Measurements from ENCODE around the gene IL32. TPM values are rescaled to one million over a fixed set of nuclear protein-coding genes. Genes with fewer than 3 reads are reported as not detected.
A peak's percentile ranks its signal among the peaks of the same experiment; 100 is the strongest.

The IL32 gene
- total and polyA plus RNA-seq, 2 experiments from 2014 or later = 2.3 to 6.1 TPM

DNA sequence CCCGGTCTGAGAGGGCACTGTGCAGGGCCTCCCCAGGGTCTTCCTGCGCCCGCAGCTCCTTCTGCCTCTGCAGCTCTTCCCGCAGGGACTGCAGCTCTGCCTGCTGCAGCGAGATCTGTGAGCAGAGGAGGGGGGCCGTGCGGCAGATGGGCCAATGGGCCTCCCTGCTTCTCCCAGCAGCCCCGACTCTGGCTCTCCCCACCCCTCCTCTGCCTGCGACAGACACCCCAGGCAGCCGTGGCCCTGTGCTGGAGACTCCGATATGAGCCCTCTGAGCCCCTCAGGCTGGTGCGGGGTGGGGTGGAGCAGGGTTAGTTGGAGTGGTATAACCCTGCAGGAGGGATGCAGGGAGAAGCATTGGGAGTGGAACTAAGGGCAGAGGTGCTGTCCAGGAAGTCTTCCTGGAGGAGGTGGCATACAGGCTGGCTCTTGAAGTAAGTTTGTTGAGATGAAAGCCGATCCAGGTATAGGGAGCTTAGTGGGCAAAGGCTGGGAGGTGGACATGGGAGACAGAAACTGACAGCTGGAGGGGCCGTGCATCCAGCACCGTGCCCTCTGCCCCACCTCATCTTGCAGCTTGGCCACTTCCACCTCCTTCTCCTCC, 36.6 kb upstream of the IL32 start:
- no peaks in the 10 kb centered on the region for H3K9me2 ChIP-seq (ENCODE audit: insufficient read depth)
- ATAC-seq (no peak), DNase-seq (ENCODE audit: low spot score) (peak; percentile 42)
- Mint-ChIP-seq H3K9me3 (no peaks in the 10 kb centered on the region; the same call in 1 of the 3 replicates), H3K4me3 (no peak overlapping the region), H3K4me1 (peaks cover 30% of the 10 kb centered on the region), H3K27me3 (ENCODE audit: insufficient read depth, low read depth, poor library complexity) (peaks cover 31% of the 10 kb centered on the region), H3K27ac (no peak overlapping the region), H3K36me3 (ENCODE audit: low read depth) (peaks cover 46% of the 10 kb centered on the region)
- H3K27me3 ChIP-seq (ENCODE audit: insufficient read depth) = peaks cover 16% of the 10 kb centered on the region
- H3K36me3 ChIP-seq (ENCODE audit: insufficient read depth) = no peaks in the 10 kb centered on the region
- peak overlapping the region; percentile 17; the same call in 1 of the 2 replicates for H3K4me3 ChIP-seq
- H3K4me1 ChIP-seq (ENCODE audit: insufficient read depth) = peaks cover 27% of the 10 kb centered on the region
- H4K20me1 ChIP-seq (replicated peaks; ENCODE audit: insufficient read depth) = peaks cover 21% of the 10 kb centered on the region
- no peak for TF ChIP-seq ZNF331 (CRISPR knock-in tag; IDR thresholded peaks at IDR 0.05; ENCODE audit: low read depth)
- TF ChIP-seq CREB1 (CRISPR knock-in tag; IDR thresholded peaks at IDR 0.05; ENCODE audit: low read depth) = no peak
- TF ChIP-seq EZH2 (IDR thresholded peaks at IDR 0.05; ENCODE audit: low read depth, unreplicated experiment) = no peak
- no peak for TF ChIP-seq ZNF114 (CRISPR knock-in tag; IDR thresholded peaks at IDR 0.05)
- TF ChIP-seq, protein P1, sequence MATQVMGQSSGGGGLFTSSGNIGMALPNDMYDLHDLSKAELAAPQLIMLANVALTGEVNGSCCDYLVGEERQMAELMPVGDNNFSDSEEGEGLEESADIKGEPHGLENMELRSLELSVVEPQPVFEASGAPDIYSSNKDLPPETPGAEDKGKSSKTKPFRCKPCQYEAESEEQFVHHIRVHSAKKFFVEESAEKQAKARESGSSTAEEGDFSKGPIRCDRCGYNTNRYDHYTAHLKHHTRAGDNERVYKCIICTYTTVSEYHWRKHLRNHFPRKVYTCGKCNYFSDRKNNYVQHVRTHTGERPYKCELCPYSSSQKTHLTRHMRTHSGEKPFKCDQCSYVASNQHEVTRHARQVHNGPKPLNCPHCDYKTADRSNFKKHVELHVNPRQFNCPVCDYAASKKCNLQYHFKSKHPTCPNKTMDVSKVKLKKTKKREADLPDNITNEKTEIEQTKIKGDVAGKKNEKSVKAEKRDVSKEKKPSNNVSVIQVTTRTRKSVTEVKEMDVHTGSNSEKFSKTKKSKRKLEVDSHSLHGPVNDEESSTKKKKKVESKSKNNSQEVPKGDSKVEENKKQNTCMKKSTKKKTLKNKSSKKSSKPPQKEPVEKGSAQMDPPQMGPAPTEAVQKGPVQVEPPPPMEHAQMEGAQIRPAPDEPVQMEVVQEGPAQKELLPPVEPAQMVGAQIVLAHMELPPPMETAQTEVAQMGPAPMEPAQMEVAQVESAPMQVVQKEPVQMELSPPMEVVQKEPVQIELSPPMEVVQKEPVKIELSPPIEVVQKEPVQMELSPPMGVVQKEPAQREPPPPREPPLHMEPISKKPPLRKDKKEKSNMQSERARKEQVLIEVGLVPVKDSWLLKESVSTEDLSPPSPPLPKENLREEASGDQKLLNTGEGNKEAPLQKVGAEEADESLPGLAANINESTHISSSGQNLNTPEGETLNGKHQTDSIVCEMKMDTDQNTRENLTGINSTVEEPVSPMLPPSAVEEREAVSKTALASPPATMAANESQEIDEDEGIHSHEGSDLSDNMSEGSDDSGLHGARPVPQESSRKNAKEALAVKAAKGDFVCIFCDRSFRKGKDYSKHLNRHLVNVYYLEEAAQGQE (IDR thresholded peaks at IDR 0.05; ENCODE audit: unreplicated experiment) = no peak
- H2AFZ ChIP-seq = no peak overlapping the region
- H3K79me2 ChIP-seq (replicated peaks; ENCODE audit: insufficient read depth) = no peaks in the 10 kb centered on the region; the same call in 1 of the 2 replicates
- H3K27ac ChIP-seq (ENCODE audit: low read depth) = no peak overlapping the region
- peaks cover 45% of the 10 kb centered on the region for H3F3A ChIP-seq (replicated peaks; ENCODE audit: low read depth)
- H3K4me2 ChIP-seq = peak overlapping the region; percentile 48

DNA sequence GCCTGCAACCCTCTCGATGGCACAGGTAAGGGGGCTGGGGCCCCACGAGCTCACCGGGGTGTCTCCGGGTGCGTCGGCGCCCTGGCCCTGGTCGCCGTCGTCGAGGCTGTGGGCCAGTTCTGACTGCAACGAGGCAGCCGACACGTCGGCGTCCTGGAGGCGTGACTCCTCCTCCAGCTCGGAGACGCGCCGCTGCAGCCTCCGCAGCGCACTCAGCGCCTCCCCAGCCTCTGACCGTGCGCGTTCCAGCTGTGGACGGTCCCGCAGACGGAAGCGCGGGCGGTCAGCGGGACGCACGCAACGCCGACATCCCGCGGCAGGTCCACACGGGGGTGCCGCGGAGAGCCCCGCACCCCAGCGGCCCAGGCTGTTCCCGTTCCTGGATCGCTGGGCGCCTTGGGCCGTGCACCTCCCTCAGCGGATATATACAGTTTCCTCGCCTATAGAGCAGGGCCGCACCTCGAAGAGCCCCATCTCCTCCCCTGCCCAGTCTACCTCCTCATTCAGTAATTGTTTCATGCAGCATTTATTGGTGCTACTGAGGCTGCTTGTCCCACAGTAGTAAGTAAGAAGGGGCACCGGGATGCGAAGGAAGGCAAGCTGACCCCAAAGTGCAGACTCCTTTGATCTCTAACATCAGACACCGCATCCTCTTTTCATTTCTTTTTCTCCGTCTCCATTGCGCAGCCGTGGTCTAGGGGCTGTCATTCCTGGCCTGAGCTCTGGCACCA, 35.8 kb upstream of the IL32 start:
- H3K27me3 Mint-ChIP-seq (ENCODE audit: insufficient read depth, low read depth, poor library complexity) = peaks cover 28% of the 10 kb centered on the region
- H3K36me3 Mint-ChIP-seq (ENCODE audit: low read depth) = peaks cover 48% of the 10 kb centered on the region
- peaks cover 45% of the 10 kb centered on the region for H3F3A ChIP-seq (replicated peaks; ENCODE audit: low read depth)
- no peaks in the 10 kb centered on the region for H3K9me2 ChIP-seq (ENCODE audit: insufficient read depth)
- DNase-seq (ENCODE audit: low spot score) (peak; percentile 56), ATAC-seq (peak; percentile 2; the same call in 2 of the 3 replicates)
- peak overlapping the region; percentile 25; the same call in 1 of the 3 replicates for H3K4me3 Mint-ChIP-seq
- H2AFZ ChIP-seq = no peak overlapping the region
- H3K27me3 ChIP-seq (ENCODE audit: insufficient read depth) = peaks cover 16% of the 10 kb centered on the region
- H3K4me1 Mint-ChIP-seq = peaks cover 28% of the 10 kb centered on the region
- peaks cover 17% of the 10 kb centered on the region for H4K20me1 ChIP-seq (replicated peaks; ENCODE audit: insufficient read depth)
- H3K27ac ChIP-seq (ENCODE audit: low read depth) = no peak overlapping the region
- no peaks in the 10 kb centered on the region; the same call in 1 of the 3 replicates for H3K9me3 Mint-ChIP-seq
- peaks cover 27% of the 10 kb centered on the region for H3K4me1 ChIP-seq (ENCODE audit: insufficient read depth)
- 0 out of 2 replicates have a peak overlapping the region, but pooled peaks have one; percentile 48 for H3K4me2 ChIP-seq
- H3K79me2 ChIP-seq (replicated peaks; ENCODE audit: insufficient read depth) = no peaks in the 10 kb centered on the region; the same call in 1 of the 2 replicates
- no peaks in the 10 kb centered on the region for H3K36me3 ChIP-seq (ENCODE audit: insufficient read depth)
- H3K4me3 ChIP-seq = peak overlapping the region; percentile 17; the same call in 1 of the 2 replicates
- no peak overlapping the region for H3K27ac Mint-ChIP-seq
- TF ChIP-seq POLR2AphosphoS5 (IDR thresholded peaks at IDR 0.05; ENCODE audit: low read depth) (0 out of 2 replicates have a peak, but pooled peaks have one; percentile 33), EZH2phosphoT487 (IDR thresholded peaks at IDR 0.05; ENCODE audit: unreplicated experiment) (no peak), ZNF114 (CRISPR knock-in tag; IDR thresholded peaks at IDR 0.05) (no peak), NANOG (IDR thresholded peaks at IDR 0.05; ENCODE audit: borderline replicate concordance) (no peak)
- TF ChIP-seq, protein P2, sequence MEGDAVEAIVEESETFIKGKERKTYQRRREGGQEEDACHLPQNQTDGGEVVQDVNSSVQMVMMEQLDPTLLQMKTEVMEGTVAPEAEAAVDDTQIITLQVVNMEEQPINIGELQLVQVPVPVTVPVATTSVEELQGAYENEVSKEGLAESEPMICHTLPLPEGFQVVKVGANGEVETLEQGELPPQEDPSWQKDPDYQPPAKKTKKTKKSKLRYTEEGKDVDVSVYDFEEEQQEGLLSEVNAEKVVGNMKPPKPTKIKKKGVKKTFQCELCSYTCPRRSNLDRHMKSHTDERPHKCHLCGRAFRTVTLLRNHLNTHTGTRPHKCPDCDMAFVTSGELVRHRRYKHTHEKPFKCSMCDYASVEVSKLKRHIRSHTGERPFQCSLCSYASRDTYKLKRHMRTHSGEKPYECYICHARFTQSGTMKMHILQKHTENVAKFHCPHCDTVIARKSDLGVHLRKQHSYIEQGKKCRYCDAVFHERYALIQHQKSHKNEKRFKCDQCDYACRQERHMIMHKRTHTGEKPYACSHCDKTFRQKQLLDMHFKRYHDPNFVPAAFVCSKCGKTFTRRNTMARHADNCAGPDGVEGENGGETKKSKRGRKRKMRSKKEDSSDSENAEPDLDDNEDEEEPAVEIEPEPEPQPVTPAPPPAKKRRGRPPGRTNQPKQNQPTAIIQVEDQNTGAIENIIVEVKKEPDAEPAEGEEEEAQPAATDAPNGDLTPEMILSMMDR (conservative IDR thresholded peaks at IDR 0.05; ENCODE audit: low read depth in 2 of 2) = no peak
- TF ChIP-seq, protein P3, sequence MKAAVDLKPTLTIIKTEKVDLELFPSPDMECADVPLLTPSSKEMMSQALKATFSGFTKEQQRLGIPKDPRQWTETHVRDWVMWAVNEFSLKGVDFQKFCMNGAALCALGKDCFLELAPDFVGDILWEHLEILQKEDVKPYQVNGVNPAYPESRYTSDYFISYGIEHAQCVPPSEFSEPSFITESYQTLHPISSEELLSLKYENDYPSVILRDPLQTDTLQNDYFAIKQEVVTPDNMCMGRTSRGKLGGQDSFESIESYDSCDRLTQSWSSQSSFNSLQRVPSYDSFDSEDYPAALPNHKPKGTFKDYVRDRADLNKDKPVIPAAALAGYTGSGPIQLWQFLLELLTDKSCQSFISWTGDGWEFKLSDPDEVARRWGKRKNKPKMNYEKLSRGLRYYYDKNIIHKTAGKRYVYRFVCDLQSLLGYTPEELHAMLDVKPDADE (IDR thresholded peaks at IDR 0.05) = no peak

All from GM23338 (cell line).